IMR-90 (cell line): ENCODE measurements around the gene GYPB.
"Not testable (repeated sequence)": the region's sequence is repeated elsewhere in the genome, so short reads cannot be mapped to it uniquely, and the experiment has no call there.

Experiments used
- BHLHE40 ChIP-seq: fragments of 150-350 bp; IDR thresholded peaks from 2 replicates; pipeline ENCODE4 v1.6.1; 2016; ENCODE audit warnings: mild to moderate bottlenecking, low read depth, low read length
- CEBPB ChIP-seq: IDR thresholded peaks from 2 replicates; pipeline ENCODE4 v1.6.1; 2012; ENCODE audit warnings: low read depth, low read length, improper control_type of control experiment
- MXI1 ChIP-seq: IDR thresholded peaks from 2 replicates; pipeline ENCODE4 v1.6.1; 2012; ENCODE audit warnings: low read depth, mild to moderate bottlenecking, low read length, moderate library complexity, borderline replicate concordance
- POLR2A ChIP-seq: IDR thresholded peaks from 2 replicates; pipeline ENCODE4 v1.6.1; 2012; ENCODE audit warnings: mild to moderate bottlenecking, low read depth, low read length
- RCOR1 ChIP-seq: IDR thresholded peaks from 2 replicates; pipeline ENCODE4 v1.6.1; 2012; ENCODE audit warnings: mild to moderate bottlenecking, low read length, improper control_type of control experiment; ENCODE audit not compliant: insufficient replicate concordance
- SMC3 ChIP-seq: fragments of 150-350 bp; IDR thresholded peaks from 2 replicates; pipeline ENCODE4 v1.6.1; 2016; ENCODE audit warnings: low read depth, mild to moderate bottlenecking, antibody characterized with exemption, low read length, moderate library complexity
- TF ChIP-seq, protein P1 (sequence below): fragments of 150-350 bp; IDR thresholded peaks from 2 replicates; pipeline ENCODE4 v1.6.1; 2017; ENCODE audit warnings: mild to moderate bottlenecking, antibody characterized with exemption, low read length, low read depth
- TF ChIP-seq, protein P2 (sequence below): conservative IDR thresholded peaks from 2 replicates; pipeline ENCODE4 v1.5.1; 2012; ENCODE audit warnings: mild to moderate bottlenecking, low read depth, low read length, improper control_type of control experiment

DNA sequence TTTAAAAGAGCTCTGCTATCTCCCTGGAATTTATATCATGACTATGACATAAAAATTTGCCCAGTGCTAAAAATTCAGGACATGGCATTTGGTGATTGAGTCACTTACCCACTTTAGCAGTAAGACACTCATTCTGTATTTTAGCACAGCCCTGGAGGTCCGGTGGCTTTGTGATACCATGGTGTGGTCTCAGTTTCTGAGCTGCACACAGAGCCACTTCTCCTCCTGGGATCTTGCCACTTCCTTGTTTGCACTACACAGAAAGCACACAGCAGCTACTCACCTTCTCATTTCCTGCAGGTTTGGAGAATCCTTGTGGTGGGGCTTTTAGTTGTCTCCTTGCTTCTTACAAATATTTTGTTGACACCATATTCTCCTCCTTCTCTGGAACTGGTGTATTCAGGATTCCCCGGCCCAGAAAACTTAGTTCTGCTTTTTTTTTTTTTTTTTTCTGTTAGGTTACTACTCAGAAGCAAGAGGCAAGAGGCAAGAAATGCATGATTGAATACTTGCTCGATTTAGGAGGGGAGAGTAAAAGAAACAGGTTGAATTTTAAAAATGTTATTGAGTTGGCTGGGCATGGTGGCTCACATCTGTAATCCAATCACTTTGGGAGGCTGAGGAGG, 41.2 kb upstream of the GYPB start:
- TF ChIP-seq RCOR1, POLR2A, CEBPB, BHLHE40, MXI1, SMC3: not testable (repeated sequence)
- TF ChIP-seq, protein P1, sequence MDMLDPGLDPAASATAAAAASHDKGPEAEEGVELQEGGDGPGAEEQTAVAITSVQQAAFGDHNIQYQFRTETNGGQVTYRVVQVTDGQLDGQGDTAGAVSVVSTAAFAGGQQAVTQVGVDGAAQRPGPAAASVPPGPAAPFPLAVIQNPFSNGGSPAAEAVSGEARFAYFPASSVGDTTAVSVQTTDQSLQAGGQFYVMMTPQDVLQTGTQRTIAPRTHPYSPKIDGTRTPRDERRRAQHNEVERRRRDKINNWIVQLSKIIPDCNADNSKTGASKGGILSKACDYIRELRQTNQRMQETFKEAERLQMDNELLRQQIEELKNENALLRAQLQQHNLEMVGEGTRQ: not testable (repeated sequence)
- TF ChIP-seq, protein P2, sequence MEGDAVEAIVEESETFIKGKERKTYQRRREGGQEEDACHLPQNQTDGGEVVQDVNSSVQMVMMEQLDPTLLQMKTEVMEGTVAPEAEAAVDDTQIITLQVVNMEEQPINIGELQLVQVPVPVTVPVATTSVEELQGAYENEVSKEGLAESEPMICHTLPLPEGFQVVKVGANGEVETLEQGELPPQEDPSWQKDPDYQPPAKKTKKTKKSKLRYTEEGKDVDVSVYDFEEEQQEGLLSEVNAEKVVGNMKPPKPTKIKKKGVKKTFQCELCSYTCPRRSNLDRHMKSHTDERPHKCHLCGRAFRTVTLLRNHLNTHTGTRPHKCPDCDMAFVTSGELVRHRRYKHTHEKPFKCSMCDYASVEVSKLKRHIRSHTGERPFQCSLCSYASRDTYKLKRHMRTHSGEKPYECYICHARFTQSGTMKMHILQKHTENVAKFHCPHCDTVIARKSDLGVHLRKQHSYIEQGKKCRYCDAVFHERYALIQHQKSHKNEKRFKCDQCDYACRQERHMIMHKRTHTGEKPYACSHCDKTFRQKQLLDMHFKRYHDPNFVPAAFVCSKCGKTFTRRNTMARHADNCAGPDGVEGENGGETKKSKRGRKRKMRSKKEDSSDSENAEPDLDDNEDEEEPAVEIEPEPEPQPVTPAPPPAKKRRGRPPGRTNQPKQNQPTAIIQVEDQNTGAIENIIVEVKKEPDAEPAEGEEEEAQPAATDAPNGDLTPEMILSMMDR: not testable (repeated sequence)
